Stimulated activated CD8-positive, alpha-beta memory T cell treated with anti-CD3 and anti-CD28 coated beads, Interleukin-15, amount 100 ng/mL, for 48 hours (primary cell): ENCODE results near the gene MMS22L.

Source experiments
- DNase-seq, 2 donors: peaks; one replicate each; pipeline ENCODE4 v3.0.0-alpha.2; 2020; ENCODE audit warnings: low read depth in 2 of 2

MMS22L gene

GRCh38 chr6:97282726-97283617 lies at the start of gene MMS22L:
TSS of gene MMS22L (minus strand) at chr6:97283216. CDS start at chr6:97282477, 739 bp downstream.
- peak; percentile 84 for DNase-seq

GRCh38 chr6:97322811-97323210 lies 39.8 kb upstream of the MMS22L start:
- DNase-seq, result no peak

- no peak for DNase-seq
These were observed 39.2 kb upstream of the MMS22L start for GRCh38 chr6:97322226-97322625.

DNA sequence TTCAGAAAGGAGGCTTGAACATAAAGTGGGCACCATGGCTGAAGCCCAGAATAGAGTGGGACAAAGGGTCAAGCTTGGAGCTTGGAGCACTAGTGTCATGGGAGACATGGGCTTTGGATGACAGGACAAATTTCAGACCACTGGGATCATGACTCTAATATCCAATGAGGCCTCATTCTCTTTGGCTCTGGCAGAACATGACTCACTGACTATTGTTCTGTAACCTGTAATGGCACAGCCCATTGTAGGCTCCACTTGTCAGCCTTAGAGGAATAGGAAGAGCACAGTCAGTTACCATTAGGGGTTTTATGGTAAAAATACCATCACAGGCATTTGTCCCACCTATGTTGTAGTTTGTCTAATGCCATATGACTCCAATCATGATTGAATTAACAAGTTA lies 34.0 kb upstream of the MMS22L start:
- no peak for DNase-seq

- no peak for DNase-seq
These were observed 29.2 kb upstream of the MMS22L start for GRCh38 chr6:97312241-97312640.

GRCh38 chr6:97306544-97307320 lies 23.7 kb upstream of the MMS22L start:
- no peak for DNase-seq

GRCh38 chr6:97305414-97306066 lies 22.5 kb upstream of the MMS22L start:
- DNase-seq, result no peak

- DNase-seq, result no peak
These were observed 21.7 kb upstream of the MMS22L start for GRCh38 chr6:97304701-97305100.

DNA sequence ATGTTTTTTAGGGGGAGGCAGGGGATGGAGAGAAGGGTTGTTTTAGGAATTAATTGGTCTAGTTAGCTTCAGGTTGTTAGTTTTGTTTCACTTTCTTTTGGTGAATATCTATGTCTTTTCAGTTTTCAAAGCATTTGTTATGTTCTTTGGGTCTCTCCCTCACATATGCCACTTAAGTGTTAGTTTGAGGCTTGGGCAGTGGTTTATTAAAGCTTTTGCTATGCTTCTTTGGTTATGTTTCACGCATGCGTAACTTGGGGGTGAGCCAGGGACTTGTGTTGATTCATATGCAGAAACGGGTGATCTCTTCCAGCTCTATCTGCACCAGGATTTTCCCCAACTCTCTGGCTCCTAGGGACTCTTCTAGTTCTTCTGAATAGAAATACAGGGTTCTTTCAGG lies 11.4 kb upstream of the MMS22L start:
- DNase-seq, result no peak

DNA sequence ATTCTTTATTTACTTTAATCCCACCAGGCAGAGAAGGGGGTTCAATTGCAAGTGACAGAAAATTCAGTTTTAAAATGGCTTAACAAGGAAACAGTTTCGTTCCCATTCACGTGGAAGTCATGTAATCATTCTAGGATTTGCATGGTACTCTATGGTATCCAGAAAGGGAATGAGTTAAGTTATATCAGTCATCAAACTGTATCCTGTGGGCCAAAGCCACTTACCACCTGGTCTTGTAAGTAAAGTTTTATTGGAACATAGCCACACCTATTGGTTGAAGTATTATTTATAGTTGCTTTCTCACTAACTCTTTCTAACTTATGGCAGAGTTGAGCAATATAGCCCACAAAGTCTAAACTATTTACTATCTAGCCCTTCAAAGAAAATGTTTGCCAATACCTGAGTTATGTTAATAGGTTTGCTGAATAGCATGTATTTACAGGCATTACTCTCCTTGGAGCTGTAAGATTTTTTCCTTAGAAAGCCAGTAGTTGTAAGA lies 10.2 kb upstream of the MMS22L start:
- no peak for DNase-seq

GRCh38 chr6:97292671-97293070 lies 9.7 kb upstream of the MMS22L start:
- no peak for DNase-seq

- DNase-seq, result no peak
These were observed 8.9 kb upstream of the MMS22L start for GRCh38 chr6:97291896-97292295.

DNA sequence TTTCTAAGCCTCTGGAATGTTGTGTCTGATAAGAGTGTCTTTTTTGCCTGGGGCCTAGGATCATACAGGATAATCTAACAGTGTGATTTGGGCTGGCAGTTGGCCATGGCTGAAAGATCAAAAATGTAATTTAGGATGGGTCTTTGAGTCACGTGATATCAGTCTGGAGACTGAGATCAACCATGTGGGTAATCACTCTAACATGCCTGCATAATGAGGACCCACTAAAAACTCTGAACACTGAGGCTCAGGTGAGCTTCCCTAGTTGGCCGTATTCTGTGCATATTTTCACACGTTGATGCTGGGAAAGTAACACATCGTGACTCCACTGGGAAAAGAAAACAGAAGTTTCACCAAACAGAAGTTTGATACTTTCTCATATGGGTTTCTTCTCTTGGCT lies 6.3 kb upstream of the MMS22L start:
- DNase-seq, result no peak

DNA sequence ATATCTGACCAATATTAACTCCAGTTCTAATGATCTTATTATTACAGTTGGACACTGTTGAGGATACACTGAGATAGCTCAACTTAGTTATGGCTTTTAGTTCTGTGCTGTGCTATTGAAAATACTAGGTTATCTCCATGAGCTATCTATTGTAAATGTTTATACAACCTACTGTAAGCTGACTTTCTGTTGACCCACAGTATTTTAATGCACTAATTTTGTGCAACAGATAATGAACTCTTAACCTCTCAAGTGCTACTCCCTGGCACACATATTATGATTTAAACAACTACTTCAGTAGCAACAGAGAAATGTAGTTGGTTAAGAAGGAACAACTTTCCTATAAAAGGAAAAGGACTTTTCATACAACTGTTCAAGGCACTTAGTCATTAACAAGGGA lies 5.2 kb upstream of the MMS22L start:
- DNase-seq, result no peak

DNA sequence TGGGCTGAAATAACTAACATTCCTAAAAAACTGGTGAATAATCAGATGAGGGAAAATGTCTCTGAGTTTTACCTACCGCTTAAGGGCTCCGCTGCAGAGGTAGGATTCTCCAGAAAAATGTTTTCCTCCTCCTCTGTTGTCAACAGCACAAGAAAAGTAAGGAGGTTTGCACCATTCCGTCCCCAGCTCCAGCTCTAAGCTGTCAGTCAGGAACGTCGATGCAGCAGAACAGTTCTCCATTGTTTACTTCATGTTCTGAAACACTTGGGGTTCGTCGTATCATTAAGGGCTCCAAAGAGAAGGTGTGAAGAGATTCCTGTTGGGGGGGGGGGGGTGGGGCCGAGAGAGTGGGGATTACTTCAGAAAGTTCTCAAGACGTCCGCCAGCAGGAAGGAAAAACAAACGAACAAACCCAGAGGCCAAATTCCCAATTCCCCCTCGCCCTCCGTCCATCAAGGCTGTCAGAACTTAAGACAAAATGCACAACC lies 734 bp downstream of the MMS22L start:
- no peak for DNase-seq

GRCh38 chr6:97280766-97281165 lies 2.2 kb downstream of the MMS22L start:
- DNase-seq, result no peak

GRCh38 chr6:97275804-97276203 lies 7.2 kb downstream of the MMS22L start:
- no peak for DNase-seq

DNA sequence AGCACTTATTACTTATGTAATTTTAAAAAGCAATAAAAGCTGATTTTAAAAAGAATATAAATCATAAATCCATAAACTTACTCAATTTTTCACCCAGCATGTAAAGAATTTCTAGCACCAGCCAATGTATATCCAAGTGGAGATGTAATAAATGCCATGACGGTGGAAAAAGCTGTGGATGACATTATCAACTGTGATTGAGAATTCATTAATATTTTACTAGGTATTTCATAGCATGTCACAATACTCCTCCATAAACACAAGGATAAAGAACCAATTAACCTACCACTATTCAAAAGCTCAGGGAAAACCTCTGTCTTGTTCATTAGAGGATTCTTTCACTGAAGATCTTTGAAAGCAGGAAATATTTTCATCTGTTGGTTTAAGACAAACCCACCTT lies 13.2 kb downstream of the MMS22L start:
- no peak for DNase-seq

DNA sequence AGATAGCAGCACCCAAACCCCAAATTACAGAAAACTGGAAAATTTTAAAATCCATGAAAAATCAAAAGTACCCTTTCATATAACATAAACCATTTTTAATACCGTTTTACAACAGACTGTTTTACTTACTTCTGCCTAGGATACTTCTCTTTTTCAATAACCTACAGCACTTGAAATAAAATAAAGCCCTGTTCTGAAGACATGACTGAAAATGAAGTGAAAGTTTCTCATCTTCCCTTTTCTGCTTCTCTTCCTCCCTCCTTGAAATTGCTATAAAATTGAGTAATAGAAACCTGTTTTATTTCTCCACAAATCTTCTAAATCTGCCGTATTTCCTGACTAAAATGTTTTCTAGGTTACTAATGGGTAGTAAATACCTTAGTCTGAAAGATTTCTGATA lies 20.3 kb downstream of the MMS22L start:
- no peak for DNase-seq

- no peak for DNase-seq
These were observed 36.2 kb downstream of the MMS22L start for GRCh38 chr6:97246842-97247241.

GRCh38 chr6:97240222-97240621 lies 42.8 kb downstream of the MMS22L start:
- DNase-seq, result no peak

DNA sequence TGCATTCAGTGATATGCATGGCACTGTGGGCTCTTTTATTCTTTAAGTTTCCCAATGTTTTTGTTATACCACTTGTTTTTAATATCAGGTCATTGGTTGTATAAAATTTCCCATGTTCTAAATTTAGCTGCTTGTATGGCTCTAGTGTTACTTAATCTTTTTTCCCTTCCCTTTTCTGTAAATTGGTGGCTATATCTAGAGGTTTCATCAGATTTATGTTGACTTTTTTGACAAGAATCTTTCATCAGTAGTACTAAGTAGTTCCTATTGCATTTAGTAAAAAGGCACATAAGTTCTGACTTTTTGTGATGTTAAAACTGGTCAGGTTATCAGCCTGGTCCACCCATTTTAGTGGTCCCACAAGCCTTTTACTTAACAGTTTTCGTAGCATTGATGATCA lies 51.1 kb downstream of the MMS22L start:
- no peak for DNase-seq
